ENCODE data around the gene CFAP161.
A peak's percentile ranks its signal among the peaks of the same experiment; 100 is the strongest.
"Not testable (repeated sequence)": the region's sequence is repeated elsewhere in the genome, so short reads cannot be mapped to it uniquely, and the experiment has no call there.

CFAP161 gene

DNA sequence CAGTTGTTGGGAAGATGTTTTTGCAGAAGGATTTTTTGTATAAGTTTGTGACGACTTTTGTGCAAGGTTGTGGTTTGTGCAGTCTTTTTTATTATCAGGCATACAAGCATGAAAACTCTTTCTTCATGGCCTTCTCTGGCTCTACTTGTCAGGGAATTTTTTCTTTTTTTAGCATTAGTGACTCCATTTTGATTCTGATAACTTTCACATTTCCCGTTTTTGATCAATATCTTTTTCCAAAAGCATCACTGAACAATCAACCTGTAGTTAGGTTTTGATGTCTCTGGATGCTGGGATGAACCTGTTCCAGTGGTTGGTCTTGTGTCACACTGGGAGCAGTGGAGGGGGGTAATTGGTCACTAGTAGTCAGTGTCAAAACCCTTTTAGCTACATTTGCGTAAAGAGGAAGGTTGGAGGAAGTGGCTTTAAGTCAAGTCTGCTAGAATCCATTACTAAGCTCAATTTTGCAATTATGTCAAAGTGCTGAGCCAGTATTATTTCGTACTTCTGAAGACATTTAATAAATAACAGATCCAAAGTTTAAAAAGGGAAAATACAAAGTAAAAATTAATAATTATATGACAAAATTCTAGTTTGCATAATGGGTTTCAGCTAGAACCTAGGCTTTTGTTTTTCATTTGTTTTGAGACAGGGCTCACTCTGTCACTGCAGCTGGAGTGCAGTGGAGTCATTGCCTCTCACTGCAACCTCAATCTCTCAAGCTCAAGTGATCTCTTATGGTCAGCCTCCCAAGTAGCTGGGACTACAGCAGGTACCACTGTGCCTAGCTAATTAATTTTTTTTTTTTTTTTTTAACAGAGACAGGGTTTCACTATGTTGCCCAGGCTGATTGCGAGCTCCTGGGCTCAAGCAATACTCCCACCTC, 18.8 kb upstream of the CFAP161 start:
- no peaks in the 10 kb centered on the region for H3K9me3 Mint-ChIP-seq
- CTCF ChIA-PET: interaction anchor here (1.2 to 4.4 kb wide), 2 partner anchors 8 to 151 kb away, joined by 10 to 24 read pairs; no protein-coding TSS in a partner anchor
- DNase-seq: no peak
- no peaks in the 10 kb centered on the region for H3K4me1 Mint-ChIP-seq
- H3K27ac Mint-ChIP-seq: no peak overlapping the region
- no peak overlapping the region for H3K4me3 Mint-ChIP-seq
- H3K36me3 Mint-ChIP-seq: no peaks in the 10 kb centered on the region
- peaks cover 52% of the 10 kb centered on the region for H3K27me3 Mint-ChIP-seq

DNA sequence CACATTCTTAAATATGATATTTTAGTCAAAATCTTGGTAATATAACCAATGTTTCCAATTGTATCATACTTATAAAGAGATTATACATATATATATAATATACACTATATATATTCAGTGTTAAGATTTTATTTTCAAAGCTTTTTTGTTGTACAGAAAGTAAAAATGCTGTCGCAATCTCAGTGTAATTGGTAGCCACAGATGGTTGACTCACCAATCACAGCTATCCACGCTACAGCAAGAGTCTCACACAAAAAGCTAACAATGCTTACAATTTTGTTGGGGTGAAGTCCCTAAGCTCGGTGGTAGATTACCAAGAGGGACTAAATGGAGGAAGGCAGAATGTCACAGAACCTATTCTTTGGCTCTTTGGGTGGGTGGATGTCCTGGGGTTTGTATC, 16.9 kb upstream of the CFAP161 start:
- Mint-ChIP-seq H3K9me3 (no peaks in the 10 kb centered on the region), H3K4me3 (no peak overlapping the region), H3K36me3 (no peaks in the 10 kb centered on the region), H3K27me3 (peaks cover 47% of the 10 kb centered on the region), H3K27ac (no peak overlapping the region), H3K4me1 (no peaks in the 10 kb centered on the region)
- CTCF ChIA-PET: interaction anchor here (0.8 to 4.4 kb wide), 3 partner anchors 10 to 292 kb away, joined by 3 to 24 read pairs (median 10); no protein-coding TSS in a partner anchor
- no peak for DNase-seq

DNA sequence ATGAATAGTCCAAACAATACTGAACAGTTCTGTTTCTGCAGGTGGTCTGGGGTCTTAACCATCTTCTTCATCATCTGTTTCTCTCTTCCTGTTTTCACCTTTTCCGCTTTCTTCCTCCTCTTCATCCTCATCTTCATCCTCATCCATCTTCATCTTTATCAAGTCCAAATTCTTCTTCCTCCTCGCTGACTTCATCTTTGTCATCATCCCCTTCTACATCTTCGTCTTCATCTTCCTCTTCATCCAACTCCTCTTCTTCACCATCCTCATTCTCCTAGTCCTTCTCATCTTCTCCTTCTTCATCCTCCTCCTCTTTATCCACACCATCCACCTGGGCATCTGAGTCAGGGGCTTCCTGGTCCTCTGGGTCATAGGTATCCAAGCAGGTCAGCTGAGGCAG, 16.5 kb upstream of the CFAP161 start:
- H3K4me3 Mint-ChIP-seq: no peak overlapping the region
- H3K4me1 Mint-ChIP-seq: no peaks in the 10 kb centered on the region
- no peaks in the 10 kb centered on the region for H3K9me3 Mint-ChIP-seq
- DNase-seq: no peak
- H3K27ac Mint-ChIP-seq: no peak overlapping the region
- CTCF ChIA-PET: interaction anchor here (0.8 to 4.4 kb wide), 3 partner anchors 10 to 292 kb away, joined by 3 to 24 read pairs (median 10); no protein-coding TSS in a partner anchor
- peaks cover 52% of the 10 kb centered on the region for H3K27me3 Mint-ChIP-seq
- H3K36me3 Mint-ChIP-seq: no peaks in the 10 kb centered on the region

DNA sequence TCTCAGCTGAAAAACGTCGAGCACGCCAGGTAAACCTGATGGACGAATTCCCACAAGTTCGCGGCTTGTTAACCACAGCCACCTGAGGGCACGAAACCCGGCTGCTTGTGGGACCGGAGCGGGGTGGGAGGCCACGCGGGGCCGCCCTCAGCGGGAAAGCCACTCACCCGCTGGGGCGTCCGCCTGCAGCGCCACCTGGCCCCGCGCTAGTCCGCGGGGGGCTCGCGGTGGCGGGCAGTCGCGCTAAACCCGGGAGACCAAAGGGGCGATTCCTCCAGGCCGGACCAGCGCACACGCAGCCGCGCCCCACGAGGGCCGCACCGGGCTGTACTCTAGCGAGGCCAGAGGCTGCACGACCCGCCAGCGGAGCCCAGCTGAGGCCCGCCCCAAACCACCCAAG, 15.7 kb upstream of the CFAP161 start:
- Mint-ChIP-seq H3K4me1 (no peaks in the 10 kb centered on the region), H3K4me3 (no peak overlapping the region), H3K27me3 (peaks cover 60% of the 10 kb centered on the region), H3K9me3 (no peaks in the 10 kb centered on the region), H3K36me3 (no peaks in the 10 kb centered on the region), H3K27ac (no peak overlapping the region)
- no peak for DNase-seq
- CTCF ChIA-PET: interaction anchor here (0.6 to 4.4 kb wide), 3 partner anchors 11 to 148 kb away, joined by 3 to 24 read pairs (median 10); no protein-coding TSS in a partner anchor

DNA sequence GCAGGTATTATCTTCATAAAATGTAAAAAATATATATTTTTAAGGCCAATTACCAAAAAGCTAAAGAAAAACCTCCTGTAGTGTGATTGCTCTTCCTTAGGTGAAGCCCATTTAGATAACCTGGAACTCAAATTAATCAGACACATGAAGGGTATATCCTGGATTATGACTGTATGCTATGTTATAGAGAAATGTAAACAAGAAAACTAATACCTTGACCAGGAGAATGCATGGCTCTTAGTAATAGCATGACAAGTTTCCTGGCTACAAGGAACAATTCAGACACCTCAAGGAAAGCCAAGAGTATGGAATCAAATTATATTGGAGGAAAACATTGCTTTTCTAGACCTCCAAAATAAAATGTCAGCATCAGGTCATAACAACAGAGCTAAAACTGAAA, 14.0 kb upstream of the CFAP161 start:
- CTCF ChIA-PET: no interaction called here
- Mint-ChIP-seq H3K4me1 (no peaks in the 10 kb centered on the region), H3K27me3 (peaks cover 58% of the 10 kb centered on the region), H3K4me3 (no peak overlapping the region), H3K36me3 (no peaks in the 10 kb centered on the region), H3K9me3 (no peaks in the 10 kb centered on the region), H3K27ac (no peak overlapping the region)
- no peak for DNase-seq

DNA sequence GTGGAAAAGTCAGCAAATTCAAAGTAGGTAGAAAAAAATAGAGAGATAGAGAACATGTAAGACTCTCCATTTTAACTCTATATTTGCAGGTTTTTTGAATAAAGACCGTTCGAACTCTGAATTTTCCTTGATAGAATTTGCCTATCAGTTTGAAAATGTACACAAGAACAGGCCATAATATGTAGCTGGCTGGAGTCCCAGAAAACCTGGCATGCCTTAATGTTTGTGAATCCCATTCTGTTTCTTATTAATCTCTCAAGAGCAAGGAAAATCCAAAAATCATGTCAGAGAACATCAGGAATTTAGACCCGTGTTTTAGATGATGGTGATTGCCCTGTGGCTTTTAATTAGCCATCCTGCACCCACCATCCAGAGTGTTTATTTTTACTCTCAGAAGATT, 7.2 kb upstream of the CFAP161 start:
- DNase-seq: no peak
- no peaks in the 10 kb centered on the region for H3K9me3 Mint-ChIP-seq
- no peaks in the 10 kb centered on the region for H3K4me1 Mint-ChIP-seq
- peaks cover 43% of the 10 kb centered on the region for H3K27me3 Mint-ChIP-seq
- no peak overlapping the region for H3K27ac Mint-ChIP-seq
- H3K36me3 Mint-ChIP-seq: no peaks in the 10 kb centered on the region
- no peak overlapping the region for H3K4me3 Mint-ChIP-seq
- CTCF ChIA-PET: interaction anchor here (1.5 kb wide), 1 partner anchor 139 kb away, joined by 4 read pairs; no protein-coding TSS in a partner anchor

DNA sequence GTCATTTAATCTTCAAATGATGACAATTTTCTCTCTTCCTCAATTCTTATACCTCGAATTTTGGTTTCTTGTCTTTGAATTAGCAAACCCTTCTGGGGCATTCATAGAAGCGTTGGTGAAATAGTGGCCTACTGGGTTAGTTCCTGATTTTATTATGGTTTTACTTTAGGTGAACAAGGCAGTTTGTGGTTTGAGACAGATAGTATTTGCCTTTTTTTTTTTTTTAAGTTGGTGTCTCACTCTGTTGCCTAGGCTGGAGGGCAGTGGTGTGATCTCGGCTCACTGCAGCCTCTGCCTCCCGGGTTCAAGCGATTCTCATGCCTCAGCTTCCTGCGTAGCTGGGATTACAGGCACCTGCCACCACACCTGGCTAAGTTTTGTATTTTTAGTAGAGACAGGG, 7.4 kb downstream of the CFAP161 start:
- H3K36me3 Mint-ChIP-seq, DNase-seq, H3K4me3 Mint-ChIP-seq, H3K27ac Mint-ChIP-seq, CTCF ChIA-PET, H3K9me3 Mint-ChIP-seq, H3K4me1 Mint-ChIP-seq: not testable (repeated sequence)
- peaks cover 30% of the 10 kb centered on the region for H3K27me3 Mint-ChIP-seq

DNA sequence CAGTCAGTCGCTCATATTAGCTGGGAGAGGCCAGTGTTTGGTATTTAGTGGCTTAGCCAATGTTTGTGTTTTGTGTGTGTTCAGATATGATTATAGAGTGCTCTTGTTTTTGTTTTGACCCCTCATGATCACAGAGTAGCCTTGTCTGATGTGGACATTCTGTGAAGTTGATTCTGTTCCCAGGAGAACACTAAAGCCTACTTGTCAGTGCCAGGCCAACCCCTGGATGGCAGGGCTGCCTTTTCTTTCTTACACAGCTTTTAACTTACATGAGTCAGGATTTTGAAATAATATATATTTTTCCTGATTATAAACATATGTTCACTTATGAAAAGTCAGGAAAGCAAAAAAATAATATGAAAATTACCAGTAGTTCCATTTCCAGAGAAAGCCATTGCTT, 11.9 kb downstream of the CFAP161 start:
- Mint-ChIP-seq H3K27ac (no peak overlapping the region), H3K9me3 (no peaks in the 10 kb centered on the region), H3K4me3 (no peak overlapping the region), H3K36me3 (no peaks in the 10 kb centered on the region), H3K4me1 (no peaks in the 10 kb centered on the region), H3K27me3 (peaks cover 21% of the 10 kb centered on the region)
- CTCF ChIA-PET: interaction anchor here (0.7 kb wide), 1 partner anchor 10 kb away, joined by 3 read pairs; no protein-coding TSS in a partner anchor
- DNase-seq: no peak

DNA sequence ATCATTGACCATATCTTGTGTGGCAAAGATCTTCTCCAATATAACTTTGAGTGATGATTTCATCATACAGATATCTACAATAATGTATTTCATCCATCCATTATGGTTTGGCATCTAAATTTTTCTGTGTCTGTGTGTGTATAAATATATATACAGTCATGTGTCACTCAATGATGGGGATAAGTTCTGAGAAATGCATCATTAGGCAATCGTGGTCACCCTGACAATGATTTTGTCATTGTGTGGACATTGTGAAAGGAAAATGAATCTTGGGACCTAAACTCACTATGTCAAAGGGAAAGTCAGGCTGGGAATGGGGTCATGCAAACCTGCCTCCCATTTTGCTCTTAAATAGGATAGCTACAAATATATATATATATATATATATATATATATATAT, 12.4 kb downstream of the CFAP161 start:
- DNase-seq: no peak
- H3K4me1 Mint-ChIP-seq: no peaks in the 10 kb centered on the region
- CTCF ChIA-PET: interaction anchor here (0.8 kb wide), 1 partner anchor 120 kb away, joined by 3 read pairs; no protein-coding TSS in a partner anchor

DNA sequence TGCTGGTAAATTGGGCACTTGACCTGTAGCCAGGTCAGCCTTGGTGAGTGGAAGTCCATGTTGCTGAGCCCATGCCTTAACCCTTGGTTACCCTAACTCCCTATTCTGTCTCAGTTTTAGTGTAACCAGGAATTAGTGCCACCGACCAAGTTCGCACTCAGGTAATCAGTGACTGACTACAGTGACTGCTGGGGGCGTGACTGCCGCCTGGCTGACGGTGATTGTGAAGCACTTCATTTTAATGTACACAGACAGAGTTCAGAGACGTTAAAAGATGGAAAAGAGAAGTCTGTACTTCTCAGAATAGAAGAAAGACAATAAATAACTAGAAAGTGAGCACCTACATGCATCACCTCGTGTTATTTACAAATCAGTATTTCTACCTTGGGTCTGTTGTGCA, 17.3 kb downstream of the CFAP161 start:
- H3K4me3 Mint-ChIP-seq: no peak overlapping the region
- CTCF ChIA-PET: interaction anchor here (0.5 to 13.0 kb wide), 2 partner anchors 11 to 116 kb away, joined by 3 to 262 read pairs; no protein-coding TSS in a partner anchor
- no peaks in the 10 kb centered on the region for H3K9me3 Mint-ChIP-seq
- peaks cover 12% of the 10 kb centered on the region for H3K27me3 Mint-ChIP-seq
- no peak overlapping the region for H3K27ac Mint-ChIP-seq
- DNase-seq: no peak
- H3K36me3 Mint-ChIP-seq: no peaks in the 10 kb centered on the region
- peaks cover 7% of the 10 kb centered on the region for H3K4me1 Mint-ChIP-seq

More for the DNA sequence above, 12.4 kb downstream of the CFAP161 start:
- no peak overlapping the region for H3K4me3 Mint-ChIP-seq
- no peak overlapping the region for H3K27ac Mint-ChIP-seq
- no peaks in the 10 kb centered on the region for H3K36me3 Mint-ChIP-seq
- no peaks in the 10 kb centered on the region for H3K9me3 Mint-ChIP-seq
- H3K27me3 Mint-ChIP-seq: peaks cover 23% of the 10 kb centered on the region

DNA sequence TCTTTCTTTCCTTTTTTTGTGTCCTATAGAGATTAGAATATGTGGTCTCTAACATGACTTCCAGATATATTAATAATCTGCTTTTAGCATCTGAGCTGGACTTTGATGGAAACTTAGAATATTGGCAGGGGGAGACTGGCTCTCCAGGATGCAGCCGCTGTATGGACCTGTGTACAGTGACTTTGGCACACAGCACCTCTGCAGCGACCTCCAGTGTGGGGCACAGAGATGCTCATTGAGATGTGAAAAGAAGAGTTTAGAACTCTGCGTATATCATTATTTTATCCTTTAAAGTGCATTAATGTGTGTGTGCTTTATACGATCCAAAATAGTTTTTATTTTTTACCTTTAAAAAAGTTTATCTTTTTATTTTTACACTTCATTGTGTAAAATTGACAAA, 18.3 kb downstream of the CFAP161 start:
- DNase-seq: no peak
- no peak overlapping the region for H3K27ac Mint-ChIP-seq
- peaks cover 16% of the 10 kb centered on the region for H3K4me1 Mint-ChIP-seq
- no peak overlapping the region for H3K4me3 Mint-ChIP-seq
- H3K9me3 Mint-ChIP-seq: no peaks in the 10 kb centered on the region
- no peaks in the 10 kb centered on the region for H3K36me3 Mint-ChIP-seq
- CTCF ChIA-PET: interaction anchor here (0.8 to 13.0 kb wide), 4 partner anchors 44 to 256 kb away, joined by 3 to 262 read pairs (median 4); no protein-coding TSS in a partner anchor
- H3K27me3 Mint-ChIP-seq: peaks cover 15% of the 10 kb centered on the region

DNA sequence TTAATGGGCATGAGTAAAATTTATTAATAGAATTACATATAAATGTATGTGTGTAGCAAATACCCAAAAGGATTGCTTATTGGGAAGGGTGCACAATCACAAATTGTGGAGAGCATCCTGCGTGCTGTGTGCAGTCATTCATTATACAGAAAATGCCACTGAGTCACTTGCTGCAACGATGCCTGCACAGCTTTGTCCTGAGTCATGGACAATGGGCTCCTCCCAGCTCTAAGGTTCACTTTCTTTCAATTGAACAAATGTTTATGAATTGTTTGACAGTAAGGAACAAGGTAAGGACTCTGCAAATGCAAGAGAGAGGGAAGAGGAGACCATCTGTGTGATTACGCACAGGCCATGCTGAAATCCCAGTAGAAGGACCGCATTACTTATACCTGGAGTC, 18.7 kb downstream of the CFAP161 start:
- Mint-ChIP-seq H3K27me3 (peaks cover 17% of the 10 kb centered on the region), H3K36me3 (no peaks in the 10 kb centered on the region), H3K4me1 (peaks cover 17% of the 10 kb centered on the region), H3K4me3 (no peak overlapping the region), H3K27ac (no peak overlapping the region), H3K9me3 (no peaks in the 10 kb centered on the region)
- DNase-seq: no peak
- CTCF ChIA-PET: interaction anchor here (0.8 to 13.0 kb wide), 4 partner anchors 44 to 256 kb away, joined by 3 to 262 read pairs (median 4); no protein-coding TSS in a partner anchor

DNA sequence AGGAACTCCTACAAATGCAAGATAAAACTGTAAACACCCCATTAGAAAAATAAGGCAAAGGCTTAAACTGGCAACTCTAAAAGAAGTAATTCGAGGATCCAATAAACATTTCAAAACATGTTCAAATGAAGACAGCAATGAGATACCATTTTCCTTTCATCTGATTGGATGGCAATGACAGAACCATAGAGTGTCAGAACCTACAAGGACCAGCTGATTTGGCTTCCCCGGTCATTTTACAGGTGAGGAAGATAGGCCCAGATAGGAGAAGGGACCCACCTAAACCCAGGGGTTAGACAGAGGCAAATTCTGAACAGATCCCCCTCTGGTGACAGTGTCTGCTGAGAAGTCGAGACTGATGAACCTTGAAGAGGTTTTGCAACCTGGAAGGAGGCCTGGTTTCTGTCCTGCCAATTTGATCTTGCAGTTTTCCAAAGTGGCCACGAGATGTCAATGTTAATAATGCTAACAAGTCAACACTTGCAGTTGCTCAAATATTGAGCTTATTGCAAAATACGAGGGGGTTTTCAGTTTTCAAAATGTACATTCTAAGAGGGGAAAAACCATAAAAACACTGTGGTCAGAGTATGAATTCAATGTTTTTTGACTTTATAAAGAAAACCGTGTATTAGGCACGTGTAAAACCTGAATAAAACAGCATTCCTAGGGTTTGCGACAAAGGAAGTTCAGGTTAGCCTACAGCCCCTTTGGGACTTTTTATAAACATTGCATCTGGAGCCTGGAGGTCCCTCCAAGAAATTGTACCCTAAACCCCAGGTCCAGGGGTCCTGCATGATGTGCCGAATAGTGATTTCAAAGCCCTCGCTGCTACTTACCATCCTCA, 21.5 kb downstream of the CFAP161 start:
- CTCF ChIA-PET: interaction anchor here (0.8 to 13.0 kb wide), 17 partner anchors 10 to 792 kb away, joined by 3 to 262 read pairs (median 4); no protein-coding TSS in a partner anchor
- peak; percentile 47 for DNase-seq
- Mint-ChIP-seq H3K27me3 (peaks cover 14% of the 10 kb centered on the region), H3K4me1 (peaks cover 23% of the 10 kb centered on the region), H3K9me3 (no peaks in the 10 kb centered on the region), H3K27ac (peak overlapping the region; percentile 40), H3K36me3 (no peaks in the 10 kb centered on the region), H3K4me3 (no peak overlapping the region)

DNA sequence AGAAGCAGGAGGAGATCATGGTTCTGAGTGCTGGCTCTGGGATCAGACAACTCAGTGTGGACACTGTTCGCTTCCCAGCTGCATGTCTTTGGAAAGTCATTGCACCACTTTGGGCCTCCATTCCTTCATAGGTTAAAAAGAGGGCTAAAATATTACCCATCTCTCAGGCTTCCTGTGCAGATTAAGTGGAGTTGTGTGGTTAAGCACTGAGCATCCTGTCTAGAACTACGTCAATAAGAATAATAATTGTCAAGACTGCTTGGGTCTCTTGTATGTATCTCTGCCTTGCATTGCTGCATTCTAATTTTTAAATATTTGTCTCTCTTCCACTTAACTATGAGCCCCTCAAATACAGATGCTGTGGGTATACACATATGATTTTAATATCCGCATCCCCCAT, 22.3 kb downstream of the CFAP161 start:
- peaks cover 30% of the 10 kb centered on the region for H3K4me1 Mint-ChIP-seq
- H3K27me3 Mint-ChIP-seq: peaks cover 17% of the 10 kb centered on the region
- CTCF ChIA-PET: interaction anchor here (0.8 to 13.0 kb wide), 15 partner anchors 11 to 436 kb away, joined by 3 to 262 read pairs (median 4); no protein-coding TSS in a partner anchor

More for the DNA sequence above, 22.3 kb downstream of the CFAP161 start:
- H3K27ac Mint-ChIP-seq: peak overlapping the region; percentile 40
- H3K36me3 Mint-ChIP-seq: no peaks in the 10 kb centered on the region
- H3K9me3 Mint-ChIP-seq: no peaks in the 10 kb centered on the region
- H3K4me3 Mint-ChIP-seq: no peak overlapping the region
- DNase-seq: no peak
